Ectodermal cell (in vitro differentiated cells): Measurements from ENCODE around the gene PLEKHO2.

Source experiments
- H3K27ac ChIP-seq: 2 replicates; pipeline ENCODE4 v1.7.0; 2013; ENCODE audit warnings: mild to moderate bottlenecking, low read depth, low read length; ENCODE audit not compliant: insufficient read depth, poor library complexity, severe bottlenecking
- H3K27me3 ChIP-seq: 2 replicates; pipeline ENCODE4 v1.7.0; 2013; ENCODE audit warnings: mild to moderate bottlenecking, low read length; ENCODE audit not compliant: insufficient read depth, control insufficient read depth, poor library complexity, severe bottlenecking
- H3K36me3 ChIP-seq: one replicate; pipeline ENCODE4 v1.7.0; 2013; ENCODE audit warnings: low read length; ENCODE audit not compliant: control insufficient read depth, insufficient read depth
- H3K4me1 ChIP-seq: one replicate; pipeline ENCODE4 v1.7.0; 2013; ENCODE audit warnings: low read length; ENCODE audit not compliant: control insufficient read depth, insufficient read depth
- H3K4me3 ChIP-seq: 2 replicates; pipeline ENCODE4 v1.7.0; 2013; ENCODE audit warnings: low read depth, low read length, control low read depth; ENCODE audit not compliant: insufficient read depth
- H3K9me3 ChIP-seq: 2 replicates; pipeline ENCODE4 v1.7.0; 2013; ENCODE audit warnings: mild to moderate bottlenecking, low read length, moderate library complexity; ENCODE audit not compliant: control insufficient read depth
- WGBS, 2 experiments: methylation state at CpG; one replicate each; pipeline ENCODE4 v1.1.7; 2013; ENCODE audit warnings: missing lambda C conversion rate in 2 of 2; 5-methylcytosine and 5-hydroxymethylcytosine counted together

Gene PLEKHO2

GRCh38 chr15:64844576-64845145 is 2.9 kb downstream of the PLEKHO2 start:
- H3K4me3 ChIP-seq: no peak overlapping the region
- H3K36me3 ChIP-seq: no peaks in the 10 kb centered on the region
- WGBS, 2 experiments: 75 to 78% methylated on average over 8 of the region's 8 CpGs
- H3K4me1 ChIP-seq: peaks cover 31% of the 10 kb centered on the region
- H3K27ac ChIP-seq: no peak overlapping the region
- no peaks in the 10 kb centered on the region for H3K9me3 ChIP-seq
- no peaks in the 10 kb centered on the region for H3K27me3 ChIP-seq

GRCh38 chr15:64845183-64845611 is 3.5 kb downstream of the PLEKHO2 start:
- Histone ChIP-seq H3K9me3 (no peaks in the 10 kb centered on the region), H3K4me3 (no peak overlapping the region), H3K36me3 (no peaks in the 10 kb centered on the region), H3K27me3 (no peaks in the 10 kb centered on the region), H3K27ac (no peak overlapping the region), H3K4me1 (peaks cover 32% of the 10 kb centered on the region)
- 52 to 65% methylated on average over 2 of the region's 2 CpGs for WGBS, 2 experiments

- Histone ChIP-seq H3K27ac (no peak overlapping the region), H3K27me3 (no peaks in the 10 kb centered on the region), H3K4me3 (no peak overlapping the region), H3K9me3 (no peaks in the 10 kb centered on the region), H3K4me1 (peaks cover 31% of the 10 kb centered on the region), H3K36me3 (no peaks in the 10 kb centered on the region)
- WGBS, 2 experiments: 85 to 92% methylated on average over 13 of the region's 13 CpGs
Observed at GRCh38 chr15:64845831-64846595, 4.3 kb downstream of the PLEKHO2 start.

- H3K36me3 ChIP-seq: no peaks in the 10 kb centered on the region
- WGBS, 2 experiments: 95 to 96% methylated on average over 2 to 3 of the region's 3 CpGs
- no peak overlapping the region for H3K4me3 ChIP-seq
- no peak overlapping the region for H3K27ac ChIP-seq
- no peaks in the 10 kb centered on the region for H3K27me3 ChIP-seq
- no peaks in the 10 kb centered on the region for H3K9me3 ChIP-seq
- peaks cover 31% of the 10 kb centered on the region for H3K4me1 ChIP-seq
Observed at GRCh38 chr15:64847016-64847415, 5.3 kb downstream of the PLEKHO2 start.

- no peak overlapping the region for H3K27ac ChIP-seq
- no peaks in the 10 kb centered on the region for H3K27me3 ChIP-seq
- H3K9me3 ChIP-seq: no peaks in the 10 kb centered on the region
- H3K4me1 ChIP-seq: peaks cover 31% of the 10 kb centered on the region
- no peak overlapping the region for H3K4me3 ChIP-seq
- no peaks in the 10 kb centered on the region for H3K36me3 ChIP-seq
- 97% methylated on average over 3 of the region's 3 CpGs for WGBS, 2 experiments
Observed at GRCh38 chr15:64847448-64847847, 5.7 kb downstream of the PLEKHO2 start.

- Histone ChIP-seq H3K4me1 (peaks cover 24% of the 10 kb centered on the region), H3K4me3 (no peak overlapping the region), H3K36me3 (no peaks in the 10 kb centered on the region), H3K27me3 (no peaks in the 10 kb centered on the region), H3K9me3 (no peaks in the 10 kb centered on the region), H3K27ac (no peak overlapping the region)
- WGBS, 2 experiments: 95% methylated on average over 8 of the region's 8 CpGs
Observed at GRCh38 chr15:64847876-64848716, 6.4 kb downstream of the PLEKHO2 start.

- H3K4me3 ChIP-seq: no peak overlapping the region
- peak overlapping the region; percentile 22 for H3K27ac ChIP-seq
- H3K9me3 ChIP-seq: no peaks in the 10 kb centered on the region
- H3K27me3 ChIP-seq: no peaks in the 10 kb centered on the region
- peaks cover 3% of the 10 kb centered on the region for H3K36me3 ChIP-seq
- WGBS, 2 experiments: 88 to 91% methylated on average over 4 of the region's 4 CpGs
- peaks cover 7% of the 10 kb centered on the region for H3K4me1 ChIP-seq
Observed at GRCh38 chr15:64850778-64851502, 9.2 kb downstream of the PLEKHO2 start.

GRCh38 chr15:64851503-64851840 is 9.8 kb downstream of the PLEKHO2 start:
- H3K9me3 ChIP-seq: no peaks in the 10 kb centered on the region
- H3K4me3 ChIP-seq: no peak overlapping the region
- no peaks in the 10 kb centered on the region for H3K27me3 ChIP-seq
- peaks cover 13% of the 10 kb centered on the region for H3K4me1 ChIP-seq
- H3K36me3 ChIP-seq: peaks cover 3% of the 10 kb centered on the region
- peak overlapping the region; percentile 22 for H3K27ac ChIP-seq
- 59 to 62% methylated on average over 6 of the region's 6 CpGs for WGBS, 2 experiments

- no peak overlapping the region for H3K27ac ChIP-seq
- no peaks in the 10 kb centered on the region for H3K9me3 ChIP-seq
- H3K27me3 ChIP-seq: no peaks in the 10 kb centered on the region
- H3K4me3 ChIP-seq: no peak overlapping the region
- H3K36me3 ChIP-seq: peaks cover 3% of the 10 kb centered on the region
- WGBS, 2 experiments: 82 to 84% methylated on average over 4 of the region's 4 CpGs
- H3K4me1 ChIP-seq: peaks cover 29% of the 10 kb centered on the region
Observed at GRCh38 chr15:64854041-64854440, 12.3 kb downstream of the PLEKHO2 start.
